ENCODE measurements around the gene SPTBN1. TPM values are rescaled to one million over a fixed set of nuclear protein-coding genes. Genes with fewer than 3 reads are reported as not detected.
A peak's percentile ranks its signal among the peaks of the same experiment; 100 is the strongest.

SPTBN1 gene
- total RNA-seq, 1 donor from 2014 or later, result 83.2 TPM

DNA sequence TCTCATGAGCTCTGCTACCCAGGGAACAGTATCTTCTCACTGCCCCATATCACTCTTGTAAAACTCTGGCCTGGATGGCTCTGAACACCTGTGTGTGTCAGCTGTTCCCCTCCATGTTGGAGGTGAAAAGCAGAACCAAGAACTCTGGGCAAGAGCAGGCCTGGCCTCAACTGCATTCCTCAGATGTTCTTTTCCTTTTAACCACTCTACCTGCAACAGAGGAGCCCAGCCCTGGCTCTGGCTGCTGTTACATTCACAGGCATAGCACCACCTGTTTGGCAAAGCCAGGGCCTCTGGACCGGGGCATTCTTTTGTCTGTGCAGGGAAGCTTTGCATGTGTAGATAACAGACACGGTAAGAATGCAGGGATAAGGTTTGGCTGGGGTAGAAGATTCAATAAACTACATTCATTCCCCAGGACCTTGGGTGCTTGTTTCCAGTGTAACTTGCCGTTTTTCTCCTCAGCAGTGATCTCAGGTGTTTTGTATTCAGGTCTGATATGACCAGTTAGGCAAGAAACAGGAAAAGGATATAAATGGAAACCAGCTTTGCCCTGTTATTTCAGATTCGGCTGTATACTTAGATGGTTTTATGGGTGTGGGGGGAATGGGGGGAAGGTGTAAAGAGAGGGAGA, 95.1 kb downstream of the SPTBN1 start:
- H3K4me1 Mint-ChIP-seq, result peaks cover 18% of the 10 kb centered on the region
- peak; percentile 62 for ATAC-seq (ENCODE audit: low read depth)
- H3K9me3 Mint-ChIP-seq, result no peaks in the 10 kb centered on the region
- intact Hi-C loops (cut with micrococcal nuclease), result loop anchor here (10.0 kb wide), 1 partner anchor 494 kb away; no protein-coding TSS in a partner anchor
- no peaks in the 10 kb centered on the region for H3K27me3 Mint-ChIP-seq
- TF ChIP-seq, protein P1, sequence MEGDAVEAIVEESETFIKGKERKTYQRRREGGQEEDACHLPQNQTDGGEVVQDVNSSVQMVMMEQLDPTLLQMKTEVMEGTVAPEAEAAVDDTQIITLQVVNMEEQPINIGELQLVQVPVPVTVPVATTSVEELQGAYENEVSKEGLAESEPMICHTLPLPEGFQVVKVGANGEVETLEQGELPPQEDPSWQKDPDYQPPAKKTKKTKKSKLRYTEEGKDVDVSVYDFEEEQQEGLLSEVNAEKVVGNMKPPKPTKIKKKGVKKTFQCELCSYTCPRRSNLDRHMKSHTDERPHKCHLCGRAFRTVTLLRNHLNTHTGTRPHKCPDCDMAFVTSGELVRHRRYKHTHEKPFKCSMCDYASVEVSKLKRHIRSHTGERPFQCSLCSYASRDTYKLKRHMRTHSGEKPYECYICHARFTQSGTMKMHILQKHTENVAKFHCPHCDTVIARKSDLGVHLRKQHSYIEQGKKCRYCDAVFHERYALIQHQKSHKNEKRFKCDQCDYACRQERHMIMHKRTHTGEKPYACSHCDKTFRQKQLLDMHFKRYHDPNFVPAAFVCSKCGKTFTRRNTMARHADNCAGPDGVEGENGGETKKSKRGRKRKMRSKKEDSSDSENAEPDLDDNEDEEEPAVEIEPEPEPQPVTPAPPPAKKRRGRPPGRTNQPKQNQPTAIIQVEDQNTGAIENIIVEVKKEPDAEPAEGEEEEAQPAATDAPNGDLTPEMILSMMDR (IDR thresholded peaks at IDR 0.05), result no peak
- no peak overlapping the region for H3K4me3 Mint-ChIP-seq
- CTCF ChIA-PET, result interaction anchor here (1.4 kb wide), 1 partner anchor 109 kb away, joined by 4 read pairs; no protein-coding TSS in a partner anchor
- no peak overlapping the region for H3K27ac Mint-ChIP-seq
- no peaks in the 10 kb centered on the region for H3K36me3 Mint-ChIP-seq (ENCODE audit: low read depth)
- POLR2A ChIA-PET, result interaction anchor here (1.8 to 3.3 kb wide), 2 partner anchors 8 to 21 kb away, joined by 11 read pairs; no protein-coding TSS in a partner anchor
- DNase-seq, result no peak

DNA sequence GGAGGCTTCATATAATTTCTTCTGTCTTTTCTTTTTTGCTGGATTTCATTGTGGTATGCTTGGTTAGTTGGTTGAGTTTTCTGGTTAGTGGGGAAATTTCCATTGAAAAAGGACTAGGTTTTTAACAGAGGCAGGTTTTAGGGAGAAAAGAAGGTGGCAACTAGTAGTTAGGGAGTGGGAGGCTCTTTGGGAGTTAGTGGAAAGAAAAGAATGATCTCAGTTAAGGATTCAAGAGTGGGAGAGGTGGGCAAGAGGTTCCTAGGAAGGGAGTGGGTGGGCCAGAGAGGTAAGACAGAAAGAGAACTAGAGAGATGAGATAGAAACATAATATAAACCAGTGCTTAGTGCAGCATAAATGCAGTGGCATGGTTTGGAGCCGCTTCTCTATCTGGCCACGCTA, 96.9 kb downstream of the SPTBN1 start:
- H3K36me3 Mint-ChIP-seq (ENCODE audit: low read depth), result no peaks in the 10 kb centered on the region
- TF ChIP-seq, protein P1 (IDR thresholded peaks at IDR 0.05), result no peak
- H3K27me3 Mint-ChIP-seq, result no peaks in the 10 kb centered on the region
- H3K9me3 Mint-ChIP-seq, result no peaks in the 10 kb centered on the region
- ChIA-PET POLR2A (interaction anchor here (0.9 kb wide), 1 partner anchor 12 kb away, joined by 6 read pairs; no protein-coding TSS in a partner anchor), CTCF (no interaction called here)
- H3K27ac Mint-ChIP-seq, result no peak overlapping the region
- ATAC-seq (ENCODE audit: low read depth), result no peak
- intact Hi-C loops (cut with micrococcal nuclease), result loop anchor here (10.0 kb wide), 1 partner anchor 492 kb away; no protein-coding TSS in a partner anchor
- DNase-seq, result no peak
- no peak overlapping the region for H3K4me3 Mint-ChIP-seq
- H3K4me1 Mint-ChIP-seq, result peaks cover 32% of the 10 kb centered on the region

DNA sequence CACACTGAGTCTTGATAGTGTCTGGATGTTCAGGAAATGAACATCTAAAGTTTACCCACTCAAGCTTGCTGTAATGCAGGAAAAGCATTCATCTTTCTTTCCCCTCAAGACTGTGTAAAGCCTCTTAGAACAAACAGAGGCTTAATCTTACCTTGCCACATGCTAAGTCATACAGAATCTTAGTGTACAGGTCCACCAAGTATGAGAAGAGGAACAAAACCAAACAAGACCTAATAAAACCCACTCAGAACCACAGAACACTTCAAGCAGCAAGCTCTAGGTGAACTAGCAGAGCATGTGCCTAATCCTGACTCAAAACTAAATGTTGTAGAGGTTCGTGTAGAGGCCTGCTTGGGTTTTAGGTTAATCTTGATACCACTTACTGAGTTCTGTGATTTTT, 97.6 kb downstream of the SPTBN1 start:
- CTCF ChIA-PET, result no interaction called here
- peaks cover 32% of the 10 kb centered on the region for H3K4me1 Mint-ChIP-seq
- intact Hi-C loops (cut with micrococcal nuclease), result loop anchor here (10.0 kb wide), 1 partner anchor 491 kb away; no protein-coding TSS in a partner anchor

DNA sequence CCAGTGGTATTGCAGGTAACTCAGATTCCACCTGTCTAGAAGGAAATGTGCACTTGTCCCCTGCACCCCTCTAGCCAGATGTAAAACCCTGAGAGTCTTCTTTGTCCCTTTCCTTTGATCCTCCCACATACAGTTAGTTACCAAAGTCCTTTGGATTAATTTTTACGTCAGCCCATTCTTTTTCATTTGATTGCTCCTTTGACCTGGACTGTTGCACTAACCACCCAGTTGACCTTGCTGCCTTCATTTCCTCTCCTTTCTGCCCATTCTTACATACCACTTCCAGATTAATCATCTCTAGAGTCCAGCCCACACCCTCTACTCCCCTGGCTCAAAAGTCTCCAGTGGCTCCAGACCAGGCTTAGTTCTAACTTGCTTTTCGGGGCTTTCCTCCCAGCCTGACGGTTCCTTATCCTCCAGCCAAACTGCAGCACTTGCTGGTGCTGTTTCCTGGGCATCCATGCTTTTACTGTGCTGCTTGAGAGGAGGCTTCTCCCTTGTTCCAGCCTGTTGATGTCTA, 99.3 kb downstream of the SPTBN1 start:
- peak overlapping the region; percentile 1 for H3K27ac Mint-ChIP-seq
- H3K4me3 Mint-ChIP-seq, result no peak overlapping the region
- CTCF ChIA-PET, result interaction anchor here (1.0 kb wide), 1 partner anchor 31 kb away, joined by 3 read pairs; no protein-coding TSS in a partner anchor
- intact Hi-C loops (cut with micrococcal nuclease), result loop anchor here (5.0 to 10.0 kb wide), 3 partner anchors 489 to 727 kb away; partner anchors contain the start of genes CLHC1 and RPS27A
- no peak for DNase-seq
- TF ChIP-seq, protein P1 (IDR thresholded peaks at IDR 0.05), result no peak
- H3K36me3 Mint-ChIP-seq (ENCODE audit: low read depth), result peaks cover 14% of the 10 kb centered on the region
- no peaks in the 10 kb centered on the region for H3K9me3 Mint-ChIP-seq
- POLR2A ChIA-PET, result interaction anchor here (1.1 kb wide), 1 partner anchor 10 kb away, joined by 5 read pairs; no protein-coding TSS in a partner anchor
- peaks cover 36% of the 10 kb centered on the region for H3K4me1 Mint-ChIP-seq
- no peaks in the 10 kb centered on the region for H3K27me3 Mint-ChIP-seq
- ATAC-seq (ENCODE audit: low read depth), result no peak

More for the DNA sequence above, 97.6 kb downstream of the SPTBN1 start:
- Mint-ChIP-seq H3K27me3 (no peaks in the 10 kb centered on the region), H3K9me3 (no peaks in the 10 kb centered on the region), H3K36me3 (ENCODE audit: low read depth) (peaks cover 6% of the 10 kb centered on the region), H3K4me3 (no peak overlapping the region), H3K27ac (no peak overlapping the region)
- POLR2A ChIA-PET, result interaction anchor here (0.9 kb wide), 1 partner anchor 12 kb away, joined by 6 read pairs; no protein-coding TSS in a partner anchor
- TF ChIP-seq, protein P1 (IDR thresholded peaks at IDR 0.05), result no peak
- ATAC-seq (ENCODE audit: low read depth) (no peak), DNase-seq (no peak)

DNA sequence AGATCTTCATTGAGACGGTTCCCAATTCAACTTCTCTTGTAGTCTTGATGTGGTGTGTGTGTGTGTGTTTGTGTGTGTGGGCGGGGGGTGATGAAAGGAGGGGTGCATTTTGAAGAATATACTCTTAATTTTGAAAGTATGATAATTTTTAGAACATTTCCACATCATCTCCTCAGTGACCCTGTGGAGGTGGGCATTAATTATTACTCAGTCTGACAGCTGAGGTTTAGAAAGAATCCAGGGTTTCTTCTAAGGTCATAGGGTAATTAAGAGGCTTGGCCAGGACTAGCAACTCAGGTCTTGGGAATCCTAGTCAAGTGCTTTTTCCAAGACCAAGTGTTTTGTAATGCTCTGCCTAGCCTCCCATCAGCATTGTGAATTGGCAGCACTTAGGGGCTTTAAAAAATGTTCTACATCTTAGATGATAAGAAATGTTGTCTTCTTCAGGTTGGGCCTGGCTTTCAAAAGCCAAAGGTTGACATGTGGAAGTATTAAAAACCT, 100.5 kb downstream of the SPTBN1 start:
- Mint-ChIP-seq H3K4me3 (peak overlapping the region; percentile 89), H3K4me1 (peaks cover 37% of the 10 kb centered on the region), H3K27me3 (no peaks in the 10 kb centered on the region), H3K36me3 (ENCODE audit: low read depth) (peaks cover 14% of the 10 kb centered on the region), H3K27ac (peak overlapping the region; percentile 92), H3K9me3 (no peaks in the 10 kb centered on the region)
- intact Hi-C loops (cut with micrococcal nuclease), result loop anchor here (2.0 to 10.0 kb wide), 6 partner anchors 20 to 726 kb away; partner anchors contain the start of genes CLHC1 and RPS27A
- ATAC-seq (ENCODE audit: low read depth) (no peak), DNase-seq (no peak)
- ChIA-PET POLR2A (interaction anchor here (0.6 to 7.8 kb wide), 3 partner anchors 16 to 667 kb away, joined by 3 to 198 read pairs (median 121); no protein-coding TSS in a partner anchor), CTCF (interaction anchor here (1.6 kb wide), 1 partner anchor 82 kb away, joined by 5 read pairs; no protein-coding TSS in a partner anchor)
- TF ChIP-seq, protein P1 (IDR thresholded peaks at IDR 0.05), result no peak
